Left lung (tissue), 10 donors: Measurements from ENCODE around the gene ZBTB20. TPM values are rescaled to one million over a fixed set of nuclear protein-coding genes. Genes with fewer than 3 reads are reported as not detected.

Source experiments
- ATAC-seq: fragments of 200-7000 bp; cut with Tn5 transposase; one replicate; pipeline ENCODE4 v1.9.1; 2020; ENCODE audit warnings: moderate library complexity
- DNase-seq, 4 donors: peaks; one replicate each; pipeline ENCODE4 v3.0.0-alpha.2; 2013 to 2020
- H3K27ac ChIP-seq, 2 donors: fragments of 200-600 bp; sonication (generic) in 1 of 2; one replicate each; pipeline versions ENCODE4 v1.5.0 to v1.8.0; 2020 to 2021
- H3K27me3 ChIP-seq, 2 donors: fragments of 200-600 bp; sonication (generic) in 1 of 2; one replicate each; pipeline versions ENCODE4 v1.5.0 to v1.8.0; 2020 to 2021
- H3K36me3 ChIP-seq, 2 donors: fragments of 200-600 bp; sonication (generic) in 1 of 2; one replicate each; pipeline versions ENCODE4 v1.5.0 to v1.8.0; 2020 to 2021
- H3K4me1 ChIP-seq, 2 donors: fragments of 200-600 bp; one replicate each; pipeline ENCODE4 v1.8.0; 2021
- H3K4me3 ChIP-seq, 2 donors: fragments of 200-600 bp; sonication (generic) in 1 of 2; one replicate each; pipeline versions ENCODE4 v1.5.0 to v1.8.0; 2020 to 2021; ENCODE audit warnings: mild to moderate bottlenecking in 1 of 2
- H3K9me3 ChIP-seq, 2 donors: fragments of 200-600 bp; sonication (generic) in 1 of 2; one replicate each; pipeline versions ENCODE4 v1.5.0 to v1.8.0; 2020 to 2021
- intact Hi-C, 2 donors: fragments of 100-400 bp; cut with DNase I; formaldehyde crosslinking; loops; one replicate each; pipeline versions ENCODE4 v1.11.2 to v1.14.2; 2022
- microRNA-seq, 2 donors: library from miRNA; unstranded; fragments of <30 nt; microRNA quantifications; one replicate each; pipeline ENCODE4, GENCODE V29; 2019
- polyA plus RNA-seq, 6 donors: library from polyadenylated mRNA; unstranded; fragments of 120-200 nt; gene quantifications; one replicate each; pipeline ENCODE4 v1.2.1, GENCODE V29; 2013; ENCODE audit not compliant: insufficient read length in 6 of 6
- total RNA-seq, 2 donors: library from RNA; stranded (reverse); fragmentation: NEBNext Ultra II Directional; extraction: Animal tissue kit (Norgen Biotek cat#: 25700); gene quantifications; one replicate each; pipeline ENCODE4 v1.2.1, GENCODE V29; 2021
- TF ChIP-seq, protein P1 (sequence below), 2 donors: fragments of 200-600 bp; sonication (generic) in 1 of 2; IDR thresholded peaks; one replicate each; pipeline versions ENCODE4 v1.5.0 to v1.8.0; 2021; ENCODE audit warnings: antibody characterized with exemption in 2 of 2
- donor health status: DM: no; HTN: yes; CAD: no.
- donor health status: DM: no; HTN: no; CAD: no.

The ZBTB20 gene
- total and polyA plus RNA-seq, 8 donors: 1.1 to 63.5 (median 6.0) TPM

DNA sequence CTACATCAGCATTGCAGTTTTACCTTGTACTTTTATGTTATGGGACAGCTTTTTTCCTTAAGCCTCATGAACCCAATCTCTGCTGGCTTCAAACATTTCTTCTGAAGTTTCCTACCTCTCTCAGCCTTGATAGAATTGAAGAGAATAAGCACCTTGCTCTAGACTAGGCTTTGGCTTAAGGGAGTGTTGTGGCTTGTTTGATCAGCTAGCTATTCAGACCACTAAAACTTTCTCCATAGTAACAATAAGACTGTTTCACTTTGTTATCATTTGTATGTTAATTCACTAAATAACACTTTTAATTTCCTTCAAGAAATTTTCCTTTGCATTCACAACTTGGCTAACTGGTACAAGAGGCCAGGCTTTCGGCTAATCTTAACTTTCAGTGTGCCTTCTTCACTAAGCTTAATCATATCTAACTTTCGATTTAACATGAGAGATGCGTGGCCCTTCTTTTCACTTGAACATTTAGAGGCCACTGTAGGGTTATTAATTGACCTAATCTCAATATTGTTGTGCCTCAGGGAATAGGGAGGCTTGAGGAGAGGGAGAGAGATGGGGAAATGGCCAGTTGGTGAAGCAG, 861.3 kb downstream of the ZBTB20 start:
- Histone ChIP-seq H3K4me3 (no peak overlapping the region), H3K4me1 (no peaks in the 10 kb centered on the region), H3K27ac (no peak overlapping the region), H3K36me3 (no peaks in the 10 kb centered on the region), H3K9me3 (no peaks in the 10 kb centered on the region), H3K27me3 (no peaks in the 10 kb centered on the region)
- TF ChIP-seq, protein P1, sequence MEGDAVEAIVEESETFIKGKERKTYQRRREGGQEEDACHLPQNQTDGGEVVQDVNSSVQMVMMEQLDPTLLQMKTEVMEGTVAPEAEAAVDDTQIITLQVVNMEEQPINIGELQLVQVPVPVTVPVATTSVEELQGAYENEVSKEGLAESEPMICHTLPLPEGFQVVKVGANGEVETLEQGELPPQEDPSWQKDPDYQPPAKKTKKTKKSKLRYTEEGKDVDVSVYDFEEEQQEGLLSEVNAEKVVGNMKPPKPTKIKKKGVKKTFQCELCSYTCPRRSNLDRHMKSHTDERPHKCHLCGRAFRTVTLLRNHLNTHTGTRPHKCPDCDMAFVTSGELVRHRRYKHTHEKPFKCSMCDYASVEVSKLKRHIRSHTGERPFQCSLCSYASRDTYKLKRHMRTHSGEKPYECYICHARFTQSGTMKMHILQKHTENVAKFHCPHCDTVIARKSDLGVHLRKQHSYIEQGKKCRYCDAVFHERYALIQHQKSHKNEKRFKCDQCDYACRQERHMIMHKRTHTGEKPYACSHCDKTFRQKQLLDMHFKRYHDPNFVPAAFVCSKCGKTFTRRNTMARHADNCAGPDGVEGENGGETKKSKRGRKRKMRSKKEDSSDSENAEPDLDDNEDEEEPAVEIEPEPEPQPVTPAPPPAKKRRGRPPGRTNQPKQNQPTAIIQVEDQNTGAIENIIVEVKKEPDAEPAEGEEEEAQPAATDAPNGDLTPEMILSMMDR (IDR thresholded peaks at IDR 0.05): no peak
- ATAC-seq (no peak), DNase-seq (no peak)
- intact Hi-C loops: no loop called here

DNA sequence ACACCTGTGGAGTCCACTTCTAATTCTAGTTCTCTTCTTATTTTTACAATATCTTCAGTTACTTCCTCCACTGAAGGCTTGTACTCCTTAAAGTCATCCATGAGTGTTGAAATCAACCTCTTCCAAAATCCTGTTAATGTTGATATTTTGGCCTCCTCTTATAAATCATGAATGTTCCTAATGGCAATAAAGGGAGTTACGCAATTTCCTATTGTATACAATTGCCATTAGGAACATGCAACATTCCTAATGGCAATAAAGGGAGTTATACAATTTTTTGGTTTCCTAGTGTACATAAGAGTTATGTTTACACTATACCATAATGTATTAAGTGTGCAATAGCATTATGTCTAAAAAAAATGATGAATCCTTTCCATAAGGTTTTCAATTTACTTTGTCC, 862.4 kb downstream of the ZBTB20 start:
- no peaks in the 10 kb centered on the region for H3K36me3 ChIP-seq
- ATAC-seq (no peak), DNase-seq (no peak)
- TF ChIP-seq, protein P1 (IDR thresholded peaks at IDR 0.05): no peak
- no peaks in the 10 kb centered on the region for H3K4me1 ChIP-seq
- H3K27ac ChIP-seq: no peak overlapping the region
- no peaks in the 10 kb centered on the region for H3K27me3 ChIP-seq
- intact Hi-C loops: no loop called here
- no peaks in the 10 kb centered on the region for H3K9me3 ChIP-seq
- H3K4me3 ChIP-seq: no peak overlapping the region

Small RNA genes within 50 kb of the gene (microRNA-seq; reads per million reads assigned to microRNA genes)
- 1.1 to 1.2 reads per million in 2 donors for gene MIR4796
